ENCODE results near the gene PI4K2A. TPM values are rescaled to one million over a fixed set of nuclear protein-coding genes. Genes with fewer than 3 reads are reported as not detected.

The PI4K2A gene
- total and polyA plus RNA-seq, 8 donors = 4.2 to 13.6 (median 9.7) TPM

GRCh38 chr10:97600616-97601015 lies 39.9 kb upstream of the PI4K2A start:
- no peaks in the 10 kb centered on the region for H3K27me3 ChIP-seq
- 72 to 100% (median 94%) methylated on average over 1 of the region's 1 CpG for WGBS, 5 donors
- intact Hi-C loops (cut with DNase I; ENCODE audit: low total_unique reads) = no loop called here
- no peaks in the 10 kb centered on the region for H3K36me3 ChIP-seq
- H3K4me1 ChIP-seq = peaks cover 3 to 15% (median 9%) of the 10 kb centered on the region in 4 donors
- DNase-seq = no peak
- no peaks in the 10 kb centered on the region for H3K9me3 ChIP-seq
- TF ChIP-seq CTCF (IDR thresholded peaks at IDR 0.05) (no peak), POLR2A (IDR thresholded peaks at IDR 0.05) (no peak), EP300 (IDR thresholded peaks at IDR 0.05) (no peak), POLR2AphosphoS5 (IDR thresholded peaks at IDR 0.05) (no peak)
- H3K4me3 ChIP-seq = no peak overlapping the region
- H3K27ac ChIP-seq = no peak overlapping the region

- no peak for DNase-seq
- intact Hi-C loops (cut with DNase I; ENCODE audit: low total_unique reads) = no loop called here
- 76 to 85% (median 83%) methylated on average over 19 to 21 of the region's 21 CpGs for WGBS, 5 donors
- no peaks in the 10 kb centered on the region for H3K9me3 ChIP-seq
- no peak overlapping the region for H3K4me3 ChIP-seq
- no peaks in the 10 kb centered on the region for H3K27me3 ChIP-seq
- peaks cover 0 to 7% (median 4%) of the 10 kb centered on the region in 4 donors for H3K4me1 ChIP-seq
- H3K36me3 ChIP-seq = no peaks in the 10 kb centered on the region
- no peak overlapping the region for H3K27ac ChIP-seq
- TF ChIP-seq CTCF (IDR thresholded peaks at IDR 0.05) (no peak), EP300 (IDR thresholded peaks at IDR 0.05) (no peak), POLR2A (IDR thresholded peaks at IDR 0.05) (no peak), POLR2AphosphoS5 (IDR thresholded peaks at IDR 0.05) (no peak)
Measured at GRCh38 chr10:97601268-97602215, 38.9 kb upstream of the PI4K2A start.

- Histone ChIP-seq H3K27ac (no peak overlapping the region), H3K27me3 (no peaks in the 10 kb centered on the region), H3K4me1 (no peaks in the 10 kb centered on the region), H3K9me3 (no peaks in the 10 kb centered on the region), H3K4me3 (no peak overlapping the region), H3K36me3 (no peaks in the 10 kb centered on the region)
- TF ChIP-seq POLR2AphosphoS5 (IDR thresholded peaks at IDR 0.05) (no peak), EP300 (IDR thresholded peaks at IDR 0.05) (no peak), POLR2A (IDR thresholded peaks at IDR 0.05) (no peak), CTCF (IDR thresholded peaks at IDR 0.05) (no peak)
- 91 to 95% (median 93%) methylated on average over 5 of the region's 5 CpGs for WGBS, 5 donors
- intact Hi-C loops (cut with DNase I; ENCODE audit: low total_unique reads) = no loop called here
- no peak for DNase-seq
Measured at GRCh38 chr10:97607095-97607636, 33.3 kb upstream of the PI4K2A start.

GRCh38 chr10:97608991-97609561 lies 31.4 kb upstream of the PI4K2A start:
- Histone ChIP-seq H3K9me3 (no peaks in the 10 kb centered on the region), H3K4me1 (no peaks in the 10 kb centered on the region), H3K27me3 (no peaks in the 10 kb centered on the region), H3K4me3 (no peak overlapping the region), H3K27ac (no peak overlapping the region), H3K36me3 (no peaks in the 10 kb centered on the region)
- intact Hi-C loops (cut with DNase I; ENCODE audit: low total_unique reads) = no loop called here
- no peak for TF ChIP-seq POLR2A (IDR thresholded peaks at IDR 0.05)
- no peak for TF ChIP-seq CTCF (IDR thresholded peaks at IDR 0.05)
- TF ChIP-seq EP300 (IDR thresholded peaks at IDR 0.05) = no peak
- TF ChIP-seq POLR2AphosphoS5 (IDR thresholded peaks at IDR 0.05) = no peak
- 76 to 90% (median 83%) methylated on average over 13 of the region's 13 CpGs for WGBS, 5 donors
- DNase-seq = no peak

All from stomach (tissue), 9 donors.